H1 (cell line): Measurements from ENCODE around the gene GSTO1. TPM values are rescaled to one million over a fixed set of nuclear protein-coding genes. Genes with fewer than 3 reads are reported as not detected.

Source experiments
- BACH1 ChIP-seq: IDR thresholded peaks from 2 replicates; pipeline ENCODE4 v1.6.1; 2012; ENCODE audit warnings: low read length, improper control_type of control experiment
- CHD1 ChIP-seq: IDR thresholded peaks from 2 replicates; pipeline ENCODE4 v1.6.1; 2012; ENCODE audit warnings: low read depth, low read length, improper control_type of control experiment
- JUND ChIP-seq: IDR thresholded peaks from 2 replicates; pipeline ENCODE4 v1.6.1; 2011; ENCODE audit warnings: mild to moderate bottlenecking, improper control_type of control experiment, low read length
- RNF2 ChIP-seq: fragments of 200-900, 300-1000 bp; sonication (generic); IDR thresholded peaks from 2 replicates; pipeline ENCODE4 v1.7.1; 2016; ENCODE audit warnings: borderline replicate concordance, low read depth, mild to moderate bottlenecking, antibody characterized with exemption, low read length; ENCODE audit not compliant: poor library complexity, severe bottlenecking; ENCODE audit errors: missing control alignments
- SP2 ChIP-seq: IDR thresholded peaks from 2 replicates; pipeline ENCODE4 v1.6.1; 2012; ENCODE audit warnings: mild to moderate bottlenecking, low read length, inconsistent platforms
- TAF1 ChIP-seq: IDR thresholded peaks from 2 replicates; pipeline ENCODE4 v1.6.1; 2011; ENCODE audit warnings: mild to moderate bottlenecking, low read depth, low read length
- polyA plus RNA-seq, 7 experiments: library from polyadenylated mRNA; depleted of rRNA in 3 of 7; stranded (reverse) in 5 of 7; unstranded in 2 of 7; fragments of >200 nt in 5 of 7; fragments of 200-250 nt in 2 of 7; gene quantifications; 1 replicate in 5 of 7; 2 replicates in 1 of 7; 4 replicates in 1 of 7; pipeline versions ENCODE4 v1.2.1 to v1.2.3, GENCODE V29; 2011 to 2013; ENCODE audit warnings: missing spikeins in 2 of 7, mixed read lengths in 2 of 7
- total RNA-seq: library from RNA; stranded (reverse); fragmentation: NEBNext Ultra II Directional; extraction: Animal tissue kit (Norgen Biotek cat#: 25700); gene quantifications from 2 replicates; pipeline ENCODE4 v1.2.1, GENCODE V29; 2021
- TF ChIP-seq, protein P1 (sequence below): fragments of 300-600 bp; sonication (generic); IDR thresholded peaks from 2 replicates; pipeline ENCODE4 v1.7.1; 2012; ENCODE audit warnings: low read length, moderate library complexity, mild to moderate bottlenecking, inconsistent platforms; ENCODE audit not compliant: insufficient replicate concordance
- TF ChIP-seq, protein P2 (sequence below): IDR thresholded peaks from 2 replicates; pipeline ENCODE4 v1.6.1; 2011; ENCODE audit warnings: low read length, improper control_type of control experiment
- TF ChIP-seq, protein P3 (sequence below): IDR thresholded peaks from 2 replicates; pipeline ENCODE4 v1.6.1; 2011; ENCODE audit warnings: low read depth, mild to moderate bottlenecking, low read length; ENCODE audit not compliant: insufficient read depth

Gene GSTO1
- total and polyA plus RNA-seq, 2 of the 8 experiments (the other 6 are each of a cell fraction or from before 2014, with no cell fraction given): 22.4 to 32.5 TPM

DNA sequence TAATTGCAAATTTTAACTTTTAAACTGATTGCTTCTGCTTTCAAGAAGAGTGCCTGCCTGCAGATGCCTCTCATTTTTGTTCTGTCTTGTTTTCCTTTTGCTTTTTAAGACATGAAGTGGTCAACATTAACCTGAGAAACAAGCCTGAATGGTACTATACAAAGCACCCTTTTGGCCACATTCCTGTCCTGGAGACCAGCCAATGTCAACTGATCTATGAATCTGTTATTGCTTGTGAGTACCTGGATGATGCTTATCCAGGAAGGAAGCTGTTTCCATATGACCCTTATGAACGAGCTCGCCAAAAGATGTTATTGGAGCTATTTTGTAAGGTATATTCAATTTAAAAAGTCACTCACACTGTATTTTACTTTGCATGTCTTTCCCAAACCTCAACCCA is 23.1 kb downstream of the GSTO1 start (continued):
- TF ChIP-seq, protein P1, sequence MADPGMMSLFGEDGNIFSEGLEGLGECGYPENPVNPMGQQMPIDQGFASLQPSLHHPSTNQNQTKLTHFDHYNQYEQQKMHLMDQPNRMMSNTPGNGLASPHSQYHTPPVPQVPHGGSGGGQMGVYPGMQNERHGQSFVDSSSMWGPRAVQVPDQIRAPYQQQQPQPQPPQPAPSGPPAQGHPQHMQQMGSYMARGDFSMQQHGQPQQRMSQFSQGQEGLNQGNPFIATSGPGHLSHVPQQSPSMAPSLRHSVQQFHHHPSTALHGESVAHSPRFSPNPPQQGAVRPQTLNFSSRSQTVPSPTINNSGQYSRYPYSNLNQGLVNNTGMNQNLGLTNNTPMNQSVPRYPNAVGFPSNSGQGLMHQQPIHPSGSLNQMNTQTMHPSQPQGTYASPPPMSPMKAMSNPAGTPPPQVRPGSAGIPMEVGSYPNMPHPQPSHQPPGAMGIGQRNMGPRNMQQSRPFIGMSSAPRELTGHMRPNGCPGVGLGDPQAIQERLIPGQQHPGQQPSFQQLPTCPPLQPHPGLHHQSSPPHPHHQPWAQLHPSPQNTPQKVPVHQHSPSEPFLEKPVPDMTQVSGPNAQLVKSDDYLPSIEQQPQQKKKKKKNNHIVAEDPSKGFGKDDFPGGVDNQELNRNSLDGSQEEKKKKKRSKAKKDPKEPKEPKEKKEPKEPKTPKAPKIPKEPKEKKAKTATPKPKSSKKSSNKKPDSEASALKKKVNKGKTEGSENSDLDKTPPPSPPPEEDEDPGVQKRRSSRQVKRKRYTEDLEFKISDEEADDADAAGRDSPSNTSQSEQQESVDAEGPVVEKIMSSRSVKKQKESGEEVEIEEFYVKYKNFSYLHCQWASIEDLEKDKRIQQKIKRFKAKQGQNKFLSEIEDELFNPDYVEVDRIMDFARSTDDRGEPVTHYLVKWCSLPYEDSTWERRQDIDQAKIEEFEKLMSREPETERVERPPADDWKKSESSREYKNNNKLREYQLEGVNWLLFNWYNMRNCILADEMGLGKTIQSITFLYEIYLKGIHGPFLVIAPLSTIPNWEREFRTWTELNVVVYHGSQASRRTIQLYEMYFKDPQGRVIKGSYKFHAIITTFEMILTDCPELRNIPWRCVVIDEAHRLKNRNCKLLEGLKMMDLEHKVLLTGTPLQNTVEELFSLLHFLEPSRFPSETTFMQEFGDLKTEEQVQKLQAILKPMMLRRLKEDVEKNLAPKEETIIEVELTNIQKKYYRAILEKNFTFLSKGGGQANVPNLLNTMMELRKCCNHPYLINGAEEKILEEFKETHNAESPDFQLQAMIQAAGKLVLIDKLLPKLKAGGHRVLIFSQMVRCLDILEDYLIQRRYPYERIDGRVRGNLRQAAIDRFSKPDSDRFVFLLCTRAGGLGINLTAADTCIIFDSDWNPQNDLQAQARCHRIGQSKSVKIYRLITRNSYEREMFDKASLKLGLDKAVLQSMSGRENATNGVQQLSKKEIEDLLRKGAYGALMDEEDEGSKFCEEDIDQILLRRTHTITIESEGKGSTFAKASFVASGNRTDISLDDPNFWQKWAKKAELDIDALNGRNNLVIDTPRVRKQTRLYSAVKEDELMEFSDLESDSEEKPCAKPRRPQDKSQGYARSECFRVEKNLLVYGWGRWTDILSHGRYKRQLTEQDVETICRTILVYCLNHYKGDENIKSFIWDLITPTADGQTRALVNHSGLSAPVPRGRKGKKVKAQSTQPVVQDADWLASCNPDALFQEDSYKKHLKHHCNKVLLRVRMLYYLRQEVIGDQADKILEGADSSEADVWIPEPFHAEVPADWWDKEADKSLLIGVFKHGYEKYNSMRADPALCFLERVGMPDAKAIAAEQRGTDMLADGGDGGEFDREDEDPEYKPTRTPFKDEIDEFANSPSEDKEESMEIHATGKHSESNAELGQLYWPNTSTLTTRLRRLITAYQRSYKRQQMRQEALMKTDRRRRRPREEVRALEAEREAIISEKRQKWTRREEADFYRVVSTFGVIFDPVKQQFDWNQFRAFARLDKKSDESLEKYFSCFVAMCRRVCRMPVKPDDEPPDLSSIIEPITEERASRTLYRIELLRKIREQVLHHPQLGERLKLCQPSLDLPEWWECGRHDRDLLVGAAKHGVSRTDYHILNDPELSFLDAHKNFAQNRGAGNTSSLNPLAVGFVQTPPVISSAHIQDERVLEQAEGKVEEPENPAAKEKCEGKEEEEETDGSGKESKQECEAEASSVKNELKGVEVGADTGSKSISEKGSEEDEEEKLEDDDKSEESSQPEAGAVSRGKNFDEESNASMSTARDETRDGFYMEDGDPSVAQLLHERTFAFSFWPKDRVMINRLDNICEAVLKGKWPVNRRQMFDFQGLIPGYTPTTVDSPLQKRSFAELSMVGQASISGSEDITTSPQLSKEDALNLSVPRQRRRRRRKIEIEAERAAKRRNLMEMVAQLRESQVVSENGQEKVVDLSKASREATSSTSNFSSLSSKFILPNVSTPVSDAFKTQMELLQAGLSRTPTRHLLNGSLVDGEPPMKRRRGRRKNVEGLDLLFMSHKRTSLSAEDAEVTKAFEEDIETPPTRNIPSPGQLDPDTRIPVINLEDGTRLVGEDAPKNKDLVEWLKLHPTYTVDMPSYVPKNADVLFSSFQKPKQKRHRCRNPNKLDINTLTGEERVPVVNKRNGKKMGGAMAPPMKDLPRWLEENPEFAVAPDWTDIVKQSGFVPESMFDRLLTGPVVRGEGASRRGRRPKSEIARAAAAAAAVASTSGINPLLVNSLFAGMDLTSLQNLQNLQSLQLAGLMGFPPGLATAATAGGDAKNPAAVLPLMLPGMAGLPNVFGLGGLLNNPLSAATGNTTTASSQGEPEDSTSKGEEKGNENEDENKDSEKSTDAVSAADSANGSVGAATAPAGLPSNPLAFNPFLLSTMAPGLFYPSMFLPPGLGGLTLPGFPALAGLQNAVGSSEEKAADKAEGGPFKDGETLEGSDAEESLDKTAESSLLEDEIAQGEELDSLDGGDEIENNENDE: no peak
- TF ChIP-seq BACH1 (no peak), TAF1 (no peak), CHD1 (no peak), JUND (no peak), SP2 (no peak), RNF2 (no peak)
- TF ChIP-seq, protein P2, sequence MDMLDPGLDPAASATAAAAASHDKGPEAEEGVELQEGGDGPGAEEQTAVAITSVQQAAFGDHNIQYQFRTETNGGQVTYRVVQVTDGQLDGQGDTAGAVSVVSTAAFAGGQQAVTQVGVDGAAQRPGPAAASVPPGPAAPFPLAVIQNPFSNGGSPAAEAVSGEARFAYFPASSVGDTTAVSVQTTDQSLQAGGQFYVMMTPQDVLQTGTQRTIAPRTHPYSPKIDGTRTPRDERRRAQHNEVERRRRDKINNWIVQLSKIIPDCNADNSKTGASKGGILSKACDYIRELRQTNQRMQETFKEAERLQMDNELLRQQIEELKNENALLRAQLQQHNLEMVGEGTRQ: no peak
- TF ChIP-seq, protein P3, sequence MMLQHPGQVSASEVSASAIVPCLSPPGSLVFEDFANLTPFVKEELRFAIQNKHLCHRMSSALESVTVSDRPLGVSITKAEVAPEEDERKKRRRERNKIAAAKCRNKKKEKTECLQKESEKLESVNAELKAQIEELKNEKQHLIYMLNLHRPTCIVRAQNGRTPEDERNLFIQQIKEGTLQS: no peak
